Measurements from ENCODE around the gene MGAT3. TPM values are rescaled to one million over a fixed set of nuclear protein-coding genes. Genes with fewer than 3 reads are reported as not detected.

The MGAT3 gene
- total and polyA plus RNA-seq, 9 of the 15 experiments (the other 6 are each of a cell fraction or from before 2014, with no cell fraction given), result 0.10 to 11.5 (median 4.6) TPM

- TF ChIP-seq CEBPB (tag; IDR thresholded peaks at IDR 0.05), result peak; percentile 52; the same call in 1 of the 2 replicates
- TF ChIP-seq CBFB (CRISPR knock-in tag; IDR thresholded peaks at IDR 0.05), result no peak
- TF ChIP-seq, protein P1, sequence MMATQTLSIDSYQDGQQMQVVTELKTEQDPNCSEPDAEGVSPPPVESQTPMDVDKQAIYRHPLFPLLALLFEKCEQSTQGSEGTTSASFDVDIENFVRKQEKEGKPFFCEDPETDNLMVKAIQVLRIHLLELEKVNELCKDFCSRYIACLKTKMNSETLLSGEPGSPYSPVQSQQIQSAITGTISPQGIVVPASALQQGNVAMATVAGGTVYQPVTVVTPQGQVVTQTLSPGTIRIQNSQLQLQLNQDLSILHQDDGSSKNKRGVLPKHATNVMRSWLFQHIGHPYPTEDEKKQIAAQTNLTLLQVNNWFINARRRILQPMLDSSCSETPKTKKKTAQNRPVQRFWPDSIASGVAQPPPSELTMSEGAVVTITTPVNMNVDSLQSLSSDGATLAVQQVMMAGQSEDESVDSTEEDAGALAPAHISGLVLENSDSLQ (IDR thresholded peaks at IDR 0.05), result peak; percentile 32; the same call in 1 of the 2 replicates
- TF ChIP-seq MBD2 (IDR thresholded peaks at IDR 0.05; ENCODE audit: borderline replicate concordance, low read depth), result no peak
- no peak for TF ChIP-seq CSDE1 (IDR thresholded peaks at IDR 0.05)
- TF ChIP-seq ELF2 (CRISPR knock-in tag; IDR thresholded peaks at IDR 0.05), result no peak
- TF ChIP-seq ZNF263 (CRISPR knock-in tag; IDR thresholded peaks at IDR 0.05; ENCODE audit: borderline replicate concordance), result no peak
- TF ChIP-seq ILK (tag; IDR thresholded peaks at IDR 0.05; ENCODE audit: borderline replicate concordance, low read depth), result no peak
- TF ChIP-seq, protein P2, sequence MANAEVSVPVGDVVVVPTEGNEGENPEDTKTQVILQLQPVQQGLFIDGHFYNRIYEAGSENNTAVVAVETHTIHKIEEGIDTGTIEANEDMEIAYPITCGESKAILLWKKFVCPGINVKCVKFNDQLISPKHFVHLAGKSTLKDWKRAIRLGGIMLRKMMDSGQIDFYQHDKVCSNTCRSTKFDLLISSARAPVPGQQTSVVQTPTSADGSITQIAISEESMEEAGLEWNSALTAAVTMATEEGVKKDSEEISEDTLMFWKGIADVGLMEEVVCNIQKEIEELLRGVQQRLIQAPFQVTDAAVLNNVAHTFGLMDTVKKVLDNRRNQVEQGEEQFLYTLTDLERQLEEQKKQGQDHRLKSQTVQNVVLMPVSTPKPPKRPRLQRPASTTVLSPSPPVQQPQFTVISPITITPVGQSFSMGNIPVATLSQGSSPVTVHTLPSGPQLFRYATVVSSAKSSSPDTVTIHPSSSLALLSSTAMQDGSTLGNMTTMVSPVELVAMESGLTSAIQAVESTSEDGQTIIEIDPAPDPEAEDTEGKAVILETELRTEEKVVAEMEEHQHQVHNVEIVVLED (CRISPR knock-in tag; IDR thresholded peaks at IDR 0.05), result no peak
- no peak for TF ChIP-seq TGIF2 (CRISPR knock-in tag; IDR thresholded peaks at IDR 0.05)
Measured at GRCh38 chr22:39527481-39527961, 70.7 kb downstream of the MGAT3 start (continued).
